ENCODE measurements around the gene KDM6B. TPM values are rescaled to one million over a fixed set of nuclear protein-coding genes. Genes with fewer than 3 reads are reported as not detected.

Gene KDM6B
- total and polyA plus RNA-seq, 7 donors, result 2.8 to 26.0 (median 15.2) TPM

DNA sequence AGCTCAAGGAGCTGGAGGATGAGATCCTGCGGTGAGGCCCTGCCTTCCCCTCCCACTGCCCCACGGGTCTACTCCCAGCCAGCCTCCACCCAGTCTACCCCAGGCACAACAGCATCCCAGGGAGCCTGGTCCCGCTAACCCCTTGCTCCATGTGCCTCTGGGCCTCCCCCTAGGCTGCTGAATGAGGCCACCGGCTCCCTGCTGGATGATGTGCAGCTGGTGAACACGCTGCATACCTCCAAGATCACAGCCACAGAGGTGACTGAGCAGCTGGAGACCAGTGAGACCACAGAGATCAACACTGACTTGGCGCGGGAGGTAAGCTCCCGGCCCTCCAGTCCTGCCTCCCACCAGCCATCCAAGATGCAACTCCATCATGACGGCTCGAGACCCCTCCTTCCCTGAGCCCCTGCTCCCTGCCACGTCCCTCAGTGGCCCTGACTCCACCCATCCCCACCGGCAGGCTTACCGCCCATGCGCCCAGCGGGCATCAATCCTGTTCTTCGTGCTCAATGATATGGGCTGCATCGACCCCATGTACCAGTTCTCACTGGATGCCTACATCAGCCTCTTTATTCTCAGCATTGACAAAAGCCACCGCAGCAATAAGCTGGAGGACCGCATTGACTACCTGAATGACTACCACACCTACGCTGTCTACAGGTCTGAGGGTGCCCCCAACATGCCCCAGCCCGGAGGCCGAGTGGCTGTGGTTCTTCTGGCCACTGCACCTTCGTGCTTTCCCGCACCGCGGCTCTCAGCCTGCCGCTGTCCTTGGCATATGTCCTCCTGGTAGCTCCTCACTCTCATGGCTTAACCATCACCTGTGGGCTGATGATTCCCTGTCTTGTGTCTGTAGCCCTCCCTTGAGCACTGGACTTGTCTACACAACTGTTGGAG is 15.0 kb upstream of the KDM6B start:
- TF ChIP-seq, protein P1, sequence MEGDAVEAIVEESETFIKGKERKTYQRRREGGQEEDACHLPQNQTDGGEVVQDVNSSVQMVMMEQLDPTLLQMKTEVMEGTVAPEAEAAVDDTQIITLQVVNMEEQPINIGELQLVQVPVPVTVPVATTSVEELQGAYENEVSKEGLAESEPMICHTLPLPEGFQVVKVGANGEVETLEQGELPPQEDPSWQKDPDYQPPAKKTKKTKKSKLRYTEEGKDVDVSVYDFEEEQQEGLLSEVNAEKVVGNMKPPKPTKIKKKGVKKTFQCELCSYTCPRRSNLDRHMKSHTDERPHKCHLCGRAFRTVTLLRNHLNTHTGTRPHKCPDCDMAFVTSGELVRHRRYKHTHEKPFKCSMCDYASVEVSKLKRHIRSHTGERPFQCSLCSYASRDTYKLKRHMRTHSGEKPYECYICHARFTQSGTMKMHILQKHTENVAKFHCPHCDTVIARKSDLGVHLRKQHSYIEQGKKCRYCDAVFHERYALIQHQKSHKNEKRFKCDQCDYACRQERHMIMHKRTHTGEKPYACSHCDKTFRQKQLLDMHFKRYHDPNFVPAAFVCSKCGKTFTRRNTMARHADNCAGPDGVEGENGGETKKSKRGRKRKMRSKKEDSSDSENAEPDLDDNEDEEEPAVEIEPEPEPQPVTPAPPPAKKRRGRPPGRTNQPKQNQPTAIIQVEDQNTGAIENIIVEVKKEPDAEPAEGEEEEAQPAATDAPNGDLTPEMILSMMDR (IDR thresholded peaks at IDR 0.05), result no peak
- no peaks in the 10 kb centered on the region for H3K9me3 ChIP-seq
- H3K36me3 ChIP-seq (ENCODE audit: insufficient read depth in 1 of 2, low read depth in 1 of 2), result no peaks in the 10 kb centered on the region
- H3K27ac ChIP-seq, result no peak overlapping the region
- WGBS, 3 donors, result 72 to 85% (median 80%) methylated on average over 26 to 27 of the region's 27 CpGs
- intact Hi-C loops (cut with DNase I), result no loop called here
- ATAC-seq (no peak), DNase-seq (no peak)
- no peak overlapping the region for H3K4me3 ChIP-seq
- H3K27me3 ChIP-seq (ENCODE audit: insufficient read depth in 3 of 3, low read length in 2 of 3), result no peaks in the 10 kb centered on the region
- no peaks in the 10 kb centered on the region for H3K4me1 ChIP-seq

DNA sequence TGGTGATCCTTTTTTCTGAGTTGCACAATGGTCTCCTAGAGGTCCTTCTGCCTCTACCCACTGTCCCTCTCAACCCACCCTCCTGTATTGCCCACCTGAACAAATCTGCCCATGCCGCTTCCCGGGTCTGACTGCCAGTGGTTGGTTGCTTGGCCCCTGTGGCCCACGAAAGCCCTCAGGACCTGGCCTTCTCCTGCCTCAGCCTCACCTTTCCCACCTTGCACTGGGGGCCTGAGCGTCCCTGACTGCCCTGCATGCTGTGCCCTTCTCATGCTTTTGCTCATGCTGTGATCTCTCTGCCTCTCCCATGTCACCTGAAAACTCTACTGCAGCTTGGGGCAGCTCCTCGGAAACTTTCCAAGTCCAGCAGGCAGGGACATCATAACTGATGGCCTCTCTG is 13.8 kb upstream of the KDM6B start:
- Histone ChIP-seq H3K9me3 (no peaks in the 10 kb centered on the region), H3K36me3 (ENCODE audit: insufficient read depth in 1 of 2, low read depth in 1 of 2) (no peaks in the 10 kb centered on the region), H3K27ac (no peak overlapping the region), H3K4me1 (no peaks in the 10 kb centered on the region), H3K4me3 (no peak overlapping the region), H3K27me3 (ENCODE audit: insufficient read depth in 3 of 3, low read length in 2 of 3) (no peaks in the 10 kb centered on the region)
- TF ChIP-seq, protein P1 (IDR thresholded peaks at IDR 0.05), result no peak
- intact Hi-C loops (cut with DNase I), result loop anchor here in 1 of 2 donors (5.0 kb wide), 3 partner anchors 42 to 78 kb away; no protein-coding TSS in a partner anchor
- DNase-seq (no peak), ATAC-seq (no peak)
- WGBS, 3 donors, result 74 to 77% (median 76%) methylated on average over 5 of the region's 5 CpGs

DNA sequence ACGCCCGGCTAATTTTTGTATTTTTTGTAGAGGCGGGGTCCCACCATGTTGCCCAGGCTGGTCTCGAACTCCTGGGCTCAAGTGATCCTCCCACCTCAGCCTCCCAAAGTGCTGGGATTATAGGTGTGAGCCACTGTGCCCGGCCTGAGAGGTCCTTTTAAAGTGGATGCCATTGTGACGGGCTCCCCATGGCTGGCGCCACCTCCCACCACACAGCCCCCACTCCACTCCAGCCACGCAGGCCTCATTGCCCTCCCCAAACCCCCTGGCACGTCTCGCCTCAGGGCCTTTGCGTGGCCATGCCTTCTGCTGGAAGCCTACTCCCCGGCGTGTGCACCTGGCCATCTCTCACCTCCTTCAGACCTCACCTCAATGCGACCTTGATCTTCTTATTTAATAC is 11.9 kb upstream of the KDM6B start:
- H3K27me3 ChIP-seq (ENCODE audit: insufficient read depth in 3 of 3, low read length in 2 of 3), result no peaks in the 10 kb centered on the region
- TF ChIP-seq, protein P1 (IDR thresholded peaks at IDR 0.05), result no peak
- no peaks in the 10 kb centered on the region for H3K4me1 ChIP-seq
- H3K4me3 ChIP-seq, result no peak overlapping the region
- H3K9me3 ChIP-seq, result no peaks in the 10 kb centered on the region
- no peak for DNase-seq
- intact Hi-C loops (cut with DNase I), result loop anchor here (2.0 to 5.0 kb wide), 4 partner anchors 29 to 80 kb away; no protein-coding TSS in a partner anchor
- 74 to 80% (median 75%) methylated on average over 13 to 14 of the region's 14 CpGs for WGBS, 3 donors
- H3K27ac ChIP-seq, result no peak overlapping the region
- H3K36me3 ChIP-seq (ENCODE audit: insufficient read depth in 1 of 2, low read depth in 1 of 2), result no peaks in the 10 kb centered on the region
- no peak for ATAC-seq

DNA sequence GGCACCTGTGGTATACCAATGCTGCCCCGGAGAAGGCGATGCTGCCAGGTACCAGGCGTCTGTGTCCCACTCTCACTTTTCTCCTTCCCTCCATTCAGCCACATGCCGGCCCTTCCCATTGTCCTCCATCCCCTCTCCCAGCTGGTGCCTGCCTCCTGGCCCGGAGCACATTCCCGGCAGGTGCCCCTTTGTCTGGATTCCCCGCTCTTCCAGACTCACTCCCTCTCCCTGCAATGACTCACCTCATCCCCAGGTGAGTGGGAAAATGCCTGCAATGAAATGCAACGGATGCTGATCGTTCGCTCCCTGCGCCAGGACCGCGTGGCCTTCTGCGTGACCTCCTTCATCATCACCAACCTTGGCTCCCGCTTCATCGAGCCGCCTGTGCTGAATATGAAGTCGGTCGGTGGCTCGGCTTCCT is 10.4 kb upstream of the KDM6B start:
- H3K27me3 ChIP-seq (ENCODE audit: insufficient read depth in 3 of 3, low read length in 2 of 3), result no peaks in the 10 kb centered on the region
- intact Hi-C loops (cut with DNase I), result loop anchor here (2.0 to 5.0 kb wide), 5 partner anchors 27 to 163 kb away; no protein-coding TSS in a partner anchor
- no peak overlapping the region for H3K27ac ChIP-seq
- no peak for ATAC-seq
- H3K4me3 ChIP-seq, result no peak overlapping the region
- TF ChIP-seq, protein P1 (IDR thresholded peaks at IDR 0.05), result no peak
- no peaks in the 10 kb centered on the region for H3K4me1 ChIP-seq
- no peak for DNase-seq
- 84 to 88% (median 86%) methylated on average over 20 of the region's 20 CpGs for WGBS, 3 donors
- H3K9me3 ChIP-seq, result no peaks in the 10 kb centered on the region
- no peaks in the 10 kb centered on the region for H3K36me3 ChIP-seq (ENCODE audit: insufficient read depth in 1 of 2, low read depth in 1 of 2)
